BJ (cell line): ENCODE measurements around the gene VAV2. TPM values are rescaled to one million over a fixed set of nuclear protein-coding genes. Genes with fewer than 3 reads are reported as not detected.

ENCODE experiments used
- CTCF ChIA-PET: fragments of 350-600 bp; formaldehyde crosslinking; extraction: SDS; loops from one replicate; lab custom pipeline; 2021; ENCODE audit warnings: antibody characterized with exemption, inconsistent platforms; lab: Yijun Ruan, JAX
- POLR2A ChIA-PET: fragments of 300-600 bp; sonication (Branson Sonifier 250); formaldehyde crosslinking; extraction: SDS; loops from one replicate; lab custom pipeline; 2021; ENCODE audit warnings: antibody characterized with exemption; lab: Charles Lee
- DNase-seq: peaks from one replicate; pipeline ENCODE4 v3.0.0-alpha.2; 2011; ENCODE audit warnings: low read depth
- H3K27me3 ChIP-seq: 2 replicates; pipeline ENCODE4 v1.6.0; 2011; ENCODE audit warnings: low read length; ENCODE audit not compliant: control insufficient read depth, insufficient read depth
- H3K36me3 ChIP-seq: 2 replicates; pipeline ENCODE4 v1.5.1; 2011; ENCODE audit warnings: low read length; ENCODE audit not compliant: control insufficient read depth, insufficient read depth
- H3K4me3 ChIP-seq: 2 replicates; pipeline ENCODE4 v1.5.1; 2011; ENCODE audit warnings: low read depth, mild to moderate bottlenecking, control low read depth, low read length
- polyA plus RNA-seq: library from polyadenylated mRNA; depleted of rRNA; stranded (reverse); fragments of >200 nt; gene quantifications from 2 replicates; pipeline ENCODE4 v1.2.3, GENCODE V29; 2011
- TF ChIP-seq, protein P1 (sequence below): IDR thresholded peaks from 2 replicates; pipeline ENCODE4 v1.5.1; 2011; ENCODE audit warnings: low read depth, mild to moderate bottlenecking, control low read depth, inconsistent platforms, low read length, moderate library complexity; ENCODE audit not compliant: insufficient read depth

VAV2 gene
- polyA plus RNA-seq, 1 experiment: 9.9 TPM

DNA sequence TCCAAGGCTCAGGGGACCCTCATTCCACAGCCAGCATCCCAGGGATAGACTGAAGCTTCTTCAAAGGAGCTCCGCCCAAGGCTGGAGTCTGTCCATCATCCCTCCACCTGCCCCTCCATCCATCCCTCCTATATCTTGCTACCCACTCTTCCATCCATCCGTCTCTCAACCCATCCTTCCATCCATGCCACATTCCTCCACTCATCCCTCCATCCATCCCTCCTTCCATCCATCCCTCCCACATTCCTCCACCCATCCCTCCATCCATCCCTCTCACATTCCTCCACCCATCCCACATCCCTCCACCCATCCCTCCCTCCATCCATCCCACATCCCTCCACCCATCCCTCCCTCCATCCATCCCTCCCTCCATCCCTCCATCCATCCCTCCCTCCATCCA lies 5.5 kb upstream of the VAV2 start:
- TF ChIP-seq, protein P1, sequence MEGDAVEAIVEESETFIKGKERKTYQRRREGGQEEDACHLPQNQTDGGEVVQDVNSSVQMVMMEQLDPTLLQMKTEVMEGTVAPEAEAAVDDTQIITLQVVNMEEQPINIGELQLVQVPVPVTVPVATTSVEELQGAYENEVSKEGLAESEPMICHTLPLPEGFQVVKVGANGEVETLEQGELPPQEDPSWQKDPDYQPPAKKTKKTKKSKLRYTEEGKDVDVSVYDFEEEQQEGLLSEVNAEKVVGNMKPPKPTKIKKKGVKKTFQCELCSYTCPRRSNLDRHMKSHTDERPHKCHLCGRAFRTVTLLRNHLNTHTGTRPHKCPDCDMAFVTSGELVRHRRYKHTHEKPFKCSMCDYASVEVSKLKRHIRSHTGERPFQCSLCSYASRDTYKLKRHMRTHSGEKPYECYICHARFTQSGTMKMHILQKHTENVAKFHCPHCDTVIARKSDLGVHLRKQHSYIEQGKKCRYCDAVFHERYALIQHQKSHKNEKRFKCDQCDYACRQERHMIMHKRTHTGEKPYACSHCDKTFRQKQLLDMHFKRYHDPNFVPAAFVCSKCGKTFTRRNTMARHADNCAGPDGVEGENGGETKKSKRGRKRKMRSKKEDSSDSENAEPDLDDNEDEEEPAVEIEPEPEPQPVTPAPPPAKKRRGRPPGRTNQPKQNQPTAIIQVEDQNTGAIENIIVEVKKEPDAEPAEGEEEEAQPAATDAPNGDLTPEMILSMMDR: no peak
- peaks cover 2% of the 10 kb centered on the region; the same call in 1 of the 2 replicates for H3K27me3 ChIP-seq
- no peak overlapping the region for H3K4me3 ChIP-seq
- H3K36me3 ChIP-seq: no peaks in the 10 kb centered on the region
- ChIA-PET CTCF (interaction anchor here (4.8 to 5.5 kb wide), 2 partner anchors 206 to 217 kb away, joined by 140 to 221 read pairs; no protein-coding TSS in a partner anchor), POLR2A (no interaction called here)
- DNase-seq: no peak

- ChIA-PET CTCF (interaction anchor here (4.8 to 5.5 kb wide), 2 partner anchors 205 to 216 kb away, joined by 140 to 221 read pairs; no protein-coding TSS in a partner anchor), POLR2A (no interaction called here)
- H3K4me3 ChIP-seq: no peak overlapping the region
- H3K36me3 ChIP-seq: no peaks in the 10 kb centered on the region
- DNase-seq: no peak
- H3K27me3 ChIP-seq: peaks cover 2% of the 10 kb centered on the region; the same call in 1 of the 2 replicates
- TF ChIP-seq, protein P1: no peak
Measured at GRCh38 chr9:133996531-133997520, 4.7 kb upstream of the VAV2 start.

GRCh38 chr9:133995012-133995896 lies 3.1 kb upstream of the VAV2 start:
- POLR2A ChIA-PET: no interaction called here
- TF ChIP-seq, protein P1: peak; percentile 34
- CTCF ChIA-PET: interaction anchor here (0.5 to 5.5 kb wide), 27 partner anchors 11 to 1012 kb away, joined by 3 to 221 read pairs (median 4); partner anchors contain the start of genes BRD3OS and WDR5
- Histone ChIP-seq H3K36me3 (no peaks in the 10 kb centered on the region), H3K27me3 (peaks cover 2% of the 10 kb centered on the region; the same call in 1 of the 2 replicates), H3K4me3 (no peak overlapping the region)
- no peak for DNase-seq

GRCh38 chr9:133994353-133995011 lies 2.4 kb upstream of the VAV2 start:
- H3K36me3 ChIP-seq: no peaks in the 10 kb centered on the region
- no peak for DNase-seq
- H3K27me3 ChIP-seq: peaks cover 2% of the 10 kb centered on the region; the same call in 1 of the 2 replicates
- POLR2A ChIA-PET: no interaction called here
- CTCF ChIA-PET: interaction anchor here (0.6 to 5.5 kb wide), 39 partner anchors 8 to 476 kb away, joined by 3 to 221 read pairs (median 4); partner anchors contain the start of genes BRD3OS and WDR5
- TF ChIP-seq, protein P1: peak; percentile 98
- H3K4me3 ChIP-seq: no peak overlapping the region
